HTERT RPE-1 (cell line): ENCODE measurements around the gene DAPK1.

Experiments used
- in situ Hi-C: fragments of 300-500 bp; cut with MboI; formaldehyde crosslinking; loops from 4 replicates; pipeline ENCODE4 v1.14.3; 2020; ENCODE audit warnings: low sequenced_read_pairs

DAPK1 gene

GRCh38 chr9:87638292-87638691 lies 140.6 kb downstream of the DAPK1 start:
- in situ Hi-C loops = no loop called here

GRCh38 chr9:87639949-87640348 lies 142.3 kb downstream of the DAPK1 start:
- in situ Hi-C loops = no loop called here

- in situ Hi-C loops = no loop called here
Measured at GRCh38 chr9:87640385-87640795, 142.7 kb downstream of the DAPK1 start.

GRCh38 chr9:87641067-87641466 lies 143.4 kb downstream of the DAPK1 start:
- in situ Hi-C loops = no loop called here

- in situ Hi-C loops = no loop called here
Measured at GRCh38 chr9:87642330-87643106, 144.9 kb downstream of the DAPK1 start.

GRCh38 chr9:87643107-87643650 lies 145.5 kb downstream of the DAPK1 start:
- in situ Hi-C loops = no loop called here

- in situ Hi-C loops = no loop called here
Measured at GRCh38 chr9:87643778-87644570, 146.3 kb downstream of the DAPK1 start.

GRCh38 chr9:87644659-87645058 lies 147.0 kb downstream of the DAPK1 start:
- in situ Hi-C loops = no loop called here

GRCh38 chr9:87646546-87646945 lies 148.9 kb downstream of the DAPK1 start:
- in situ Hi-C loops = no loop called here

- in situ Hi-C loops = no loop called here
Measured at GRCh38 chr9:87647114-87647513, 149.4 kb downstream of the DAPK1 start.

GRCh38 chr9:87648606-87649005 lies 150.9 kb downstream of the DAPK1 start:
- in situ Hi-C loops = no loop called here

- in situ Hi-C loops = no loop called here
Measured at GRCh38 chr9:87650611-87651295, 153.1 kb downstream of the DAPK1 start.

- in situ Hi-C loops = no loop called here
Measured at GRCh38 chr9:87651431-87651830, 153.8 kb downstream of the DAPK1 start.

- in situ Hi-C loops = no loop called here
Measured at GRCh38 chr9:87653941-87654340, 156.3 kb downstream of the DAPK1 start.

- in situ Hi-C loops = no loop called here
Measured at GRCh38 chr9:87655731-87656130, 158.1 kb downstream of the DAPK1 start.

GRCh38 chr9:87656485-87656884 lies 158.8 kb downstream of the DAPK1 start:
- in situ Hi-C loops = no loop called here

- in situ Hi-C loops = no loop called here
Measured at GRCh38 chr9:87657190-87657589, 159.5 kb downstream of the DAPK1 start.

GRCh38 chr9:87657893-87658292 lies 160.2 kb downstream of the DAPK1 start:
- in situ Hi-C loops = no loop called here

- in situ Hi-C loops = no loop called here
Measured at GRCh38 chr9:87658511-87658910, 160.8 kb downstream of the DAPK1 start.

- in situ Hi-C loops = no loop called here
Measured at GRCh38 chr9:87659534-87660419, 162.1 kb downstream of the DAPK1 start.
